HG03175 (cell line): ENCODE data around the gene POLD1.
A peak's percentile ranks its signal among the peaks of the same experiment; 100 is the strongest.
"Not testable (repeated sequence)": the region's sequence is repeated elsewhere in the genome, so short reads cannot be mapped to it uniquely, and the experiment has no call there.

Experiments
- ATAC-seq: cut with Tn5 transposase; IDR thresholded peaks from one replicate; pipeline ENCODE4 v1.9.1; 2021; ENCODE audit warnings: mild to moderate bottlenecking, moderate library complexity; ENCODE audit not compliant: unreplicated experiment

POLD1 gene

GRCh38 chr19:50390295-50390694 is 6.1 kb downstream of the POLD1 start:
- not testable (repeated sequence) for ATAC-seq

GRCh38 chr19:50390952-50391351 is 6.8 kb downstream of the POLD1 start:
- ATAC-seq: not testable (repeated sequence)

GRCh38 chr19:50392759-50393158 is 8.6 kb downstream of the POLD1 start:
- ATAC-seq: no peak

- no peak for ATAC-seq
Observed at GRCh38 chr19:50393589-50393988, 9.4 kb downstream of the POLD1 start.

DNA sequence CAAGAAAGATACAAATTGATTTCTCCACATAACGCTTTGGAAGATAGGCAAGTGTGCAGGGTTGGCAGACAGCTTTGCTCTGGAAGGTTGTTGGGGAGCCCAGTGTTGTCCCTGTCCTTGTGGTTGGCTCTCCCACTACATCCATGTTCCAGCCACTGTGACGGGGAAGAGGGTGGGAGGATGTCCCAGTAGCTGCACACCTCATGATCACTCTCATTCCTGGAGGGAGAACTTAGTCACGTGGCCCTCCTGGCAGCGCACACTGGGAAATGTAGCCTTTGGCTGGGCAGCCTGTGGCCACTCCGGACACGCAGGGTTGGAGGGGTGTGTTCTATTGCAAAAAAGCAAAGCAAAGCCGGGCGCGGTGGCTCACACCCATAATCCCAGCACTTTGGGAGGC is 9.9 kb downstream of the POLD1 start:
- ATAC-seq: no peak

GRCh38 chr19:50398675-50399367 is 14.7 kb downstream of the POLD1 start:
- no peak for ATAC-seq

DNA sequence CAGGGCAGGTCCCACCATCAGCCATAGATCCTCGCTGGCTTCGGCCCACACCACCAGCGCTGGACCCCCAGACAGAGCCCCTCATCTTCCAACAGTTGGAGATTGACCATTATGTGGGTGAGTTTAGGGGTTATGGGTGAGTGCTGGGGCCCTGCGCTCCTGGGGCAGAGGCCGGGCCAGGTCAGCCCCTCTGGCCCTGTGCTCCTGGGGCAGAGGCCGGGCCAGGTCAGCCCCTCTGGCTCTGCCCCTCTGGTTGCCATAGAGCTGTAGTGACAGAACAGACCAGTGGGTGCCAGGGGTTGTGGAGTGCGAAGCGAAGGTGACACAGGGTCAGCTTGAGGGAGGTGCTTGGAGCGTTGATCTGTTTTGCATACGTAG is 15.2 kb downstream of the POLD1 start:
- ATAC-seq: no peak

- ATAC-seq: no peak
Observed at GRCh38 chr19:50401605-50402450, 17.7 kb downstream of the POLD1 start.

DNA sequence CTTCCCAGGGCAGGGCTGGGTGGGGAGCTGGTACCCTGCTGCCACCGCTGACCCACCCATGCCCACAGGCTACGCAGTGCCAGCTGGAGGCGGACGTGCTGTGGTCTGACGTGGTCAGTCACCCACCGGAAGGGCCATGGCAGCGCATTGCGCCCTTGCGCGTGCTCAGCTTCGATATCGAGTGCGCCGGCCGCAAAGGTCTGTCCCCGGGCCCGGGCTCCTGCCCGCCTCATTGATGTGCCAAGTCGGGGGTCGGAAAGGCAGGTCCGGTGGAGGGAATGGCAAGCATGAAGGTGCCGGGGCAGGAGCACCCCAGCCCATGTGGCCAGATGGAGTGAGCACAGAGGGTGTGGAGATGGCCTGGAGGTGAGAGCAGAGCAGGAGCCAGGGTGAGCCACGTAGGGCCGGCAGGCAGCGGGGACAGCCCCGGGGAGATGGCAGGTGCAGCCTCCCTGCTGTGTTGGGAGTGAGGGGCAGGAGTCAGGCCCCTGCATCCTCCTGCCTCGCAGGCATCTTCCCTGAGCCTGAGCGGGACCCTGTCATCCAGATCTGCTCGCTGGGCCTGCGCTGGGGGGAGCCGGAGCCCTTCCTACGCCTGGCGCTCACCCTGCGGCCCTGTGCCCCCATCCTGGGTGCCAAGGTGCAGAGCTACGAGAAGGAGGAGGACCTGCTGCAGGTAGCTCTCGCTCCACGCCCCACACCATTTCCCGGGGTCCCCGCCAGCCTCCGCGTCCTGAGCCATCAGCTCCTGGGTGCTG is 18.6 kb downstream of the POLD1 start:
- ATAC-seq: no peak

GRCh38 chr19:50406156-50406820 is 22.1 kb downstream of the POLD1 start:
- ATAC-seq: no peak

DNA sequence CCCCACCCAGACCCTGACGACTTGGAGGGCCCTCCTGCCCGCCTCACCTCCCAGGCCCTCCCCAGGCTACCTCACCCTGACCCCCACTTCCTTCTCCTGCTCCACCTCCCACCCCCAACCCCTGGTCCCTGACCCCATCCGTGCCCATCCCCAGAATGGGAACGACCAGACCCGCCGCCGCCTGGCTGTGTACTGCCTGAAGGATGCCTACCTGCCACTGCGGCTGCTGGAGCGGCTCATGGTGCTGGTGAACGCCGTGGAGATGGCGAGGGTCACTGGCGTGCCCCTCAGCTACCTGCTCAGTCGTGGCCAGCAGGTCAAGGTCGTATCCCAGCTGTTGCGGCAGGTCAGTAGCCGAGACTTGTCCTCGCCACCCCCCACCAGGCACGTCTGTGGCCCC is 22.7 kb downstream of the POLD1 start:
- no peak for ATAC-seq

- ATAC-seq: no peak
Observed at GRCh38 chr19:50409347-50409746, 25.2 kb downstream of the POLD1 start.

GRCh38 chr19:50410109-50410508 is 26.0 kb downstream of the POLD1 start:
- ATAC-seq: no peak

DNA sequence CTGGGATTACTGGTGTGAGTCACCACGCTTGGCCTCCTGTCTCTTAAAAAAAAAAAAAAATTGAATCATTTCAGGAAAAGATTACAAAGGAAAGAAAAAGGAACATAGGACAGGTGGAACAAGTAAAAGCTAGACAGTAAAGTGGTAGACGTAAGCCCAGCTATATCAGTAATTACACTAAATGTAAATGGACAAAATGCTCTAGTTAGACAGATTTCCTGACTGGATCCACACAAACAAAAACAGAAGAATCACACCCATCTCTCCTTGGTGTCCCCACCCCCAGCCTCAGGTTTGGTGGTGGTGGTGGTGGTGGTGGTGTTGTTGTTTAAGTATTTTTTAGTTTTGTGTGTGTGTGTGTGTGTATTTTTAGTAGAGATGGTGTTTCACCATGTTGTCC is 28.3 kb downstream of the POLD1 start:
- no peak for ATAC-seq

DNA sequence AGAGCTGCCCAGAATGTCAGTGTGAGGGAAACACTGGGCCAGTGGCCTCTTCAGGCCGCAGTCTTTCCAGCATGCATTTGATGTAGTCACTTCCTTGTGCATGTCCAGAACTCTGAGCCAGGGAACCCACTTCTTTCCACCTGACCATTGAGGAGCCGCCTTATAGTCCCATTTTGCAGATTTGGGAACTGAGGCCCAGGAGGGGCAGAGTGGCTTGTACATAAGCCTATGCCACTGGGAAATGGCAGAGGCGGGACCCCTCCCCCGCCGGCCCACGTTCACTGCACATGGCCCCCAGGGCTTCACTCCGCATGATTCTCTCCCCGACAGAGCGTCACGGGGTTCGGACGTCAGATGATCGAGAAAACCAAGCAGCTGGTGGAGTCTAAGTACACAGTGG is 28.9 kb downstream of the POLD1 start:
- ATAC-seq: no peak

- no peak for ATAC-seq
Observed at GRCh38 chr19:50413531-50413930, 29.4 kb downstream of the POLD1 start.

DNA sequence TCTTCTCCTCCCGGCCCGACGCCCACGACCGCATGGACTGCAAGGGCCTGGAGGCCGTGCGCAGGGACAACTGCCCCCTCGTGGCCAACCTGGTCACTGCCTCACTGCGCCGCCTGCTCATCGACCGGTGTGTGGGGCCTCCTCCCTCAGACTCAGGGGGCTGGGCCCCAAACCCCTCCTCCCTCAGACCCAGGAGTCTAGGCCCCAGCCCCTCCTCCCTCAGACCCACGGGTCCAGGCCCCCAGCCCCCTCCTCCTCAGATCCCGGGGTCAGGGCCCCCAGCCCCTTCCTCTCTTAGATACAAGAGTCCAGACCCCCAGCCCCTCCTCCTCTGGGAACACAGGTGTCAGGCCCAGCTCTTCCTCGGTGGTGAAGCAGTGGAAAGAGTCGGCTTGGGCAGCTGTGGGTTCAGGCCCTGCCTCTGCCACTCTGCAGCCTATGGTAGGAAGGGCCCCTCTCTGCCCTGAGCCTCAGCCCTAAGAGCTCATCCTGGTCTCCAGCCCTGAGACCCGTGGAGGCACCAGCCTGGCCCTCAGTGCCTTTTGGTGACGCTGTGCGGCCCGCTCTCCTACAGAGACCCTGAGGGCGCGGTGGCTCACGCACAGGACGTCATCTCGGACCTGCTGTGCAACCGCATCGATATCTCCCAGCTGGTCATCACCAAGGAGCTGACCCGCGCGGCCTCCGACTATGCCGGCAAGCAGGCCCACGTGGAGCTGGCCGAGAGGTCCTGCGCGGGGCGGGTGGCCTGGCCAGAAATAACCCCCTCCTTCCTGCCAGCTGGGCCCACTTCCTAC is 30.9 kb downstream of the POLD1 start:
- peak; percentile 39 for ATAC-seq

- peak; percentile 59 for ATAC-seq
Observed at GRCh38 chr19:50415661-50416033, 31.5 kb downstream of the POLD1 start.

- ATAC-seq: no peak
Observed at GRCh38 chr19:50416034-50416977, 32.2 kb downstream of the POLD1 start.
